Glomerular endothelial cell (primary cell): ENCODE results near the gene GLUL. TPM values are rescaled to one million over a fixed set of nuclear protein-coding genes. Genes with fewer than 3 reads are reported as not detected.

Source experiments
- DNase-seq: peaks from one replicate; pipeline ENCODE4 v3.0.0-alpha.2; 2011; ENCODE audit warnings: low read depth, low spot score; ENCODE audit errors: extremely low read depth
- total RNA-seq: library from RNA; depleted of rRNA; stranded (reverse); fragments of >200 nt; gene quantifications from 2 replicates; pipeline ENCODE4 v1.2.3, GENCODE V29; 2015

Gene GLUL
- total RNA-seq: 107 and 129 TPM in 2 replicates

DNA sequence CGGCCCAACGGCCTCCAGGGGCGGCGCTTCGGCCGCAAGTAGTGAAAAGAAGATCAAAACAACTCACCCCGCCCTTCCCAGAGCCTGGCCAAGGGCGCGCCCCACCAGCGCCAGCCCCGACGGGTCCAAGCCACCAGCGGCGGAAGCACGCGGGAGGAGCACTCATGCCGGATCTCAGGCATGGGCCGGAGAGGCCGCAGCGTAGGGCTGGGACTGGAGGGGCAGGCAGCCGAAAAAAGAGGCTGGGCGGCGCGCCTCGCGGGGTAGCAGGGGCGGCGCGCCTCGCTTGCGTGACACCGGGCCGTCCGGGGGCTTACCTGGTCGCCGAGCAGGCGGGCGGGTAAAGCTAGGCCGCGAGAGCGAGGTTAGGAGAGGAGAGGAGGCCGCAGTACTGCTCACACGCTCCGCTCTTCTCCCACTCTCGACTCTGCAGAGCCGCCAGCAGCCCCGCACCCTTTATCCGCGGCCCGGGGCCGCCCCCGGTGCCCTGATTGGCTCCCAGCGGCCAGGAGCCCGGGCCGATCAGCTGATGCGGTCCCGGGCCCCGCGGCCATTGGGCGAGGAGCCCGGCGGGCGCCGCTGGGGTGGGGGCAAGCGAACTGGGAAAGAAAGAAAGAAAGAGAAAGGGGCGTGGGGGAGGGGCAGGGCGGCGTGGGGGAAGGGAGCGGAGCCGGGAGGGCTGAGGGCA, at the start of gene GLUL:
Gene GLUL (minus strand): TSS at position 429 of the 688 bp plus-strand sequence. CDS start 3,053 bp downstream, outside the sequence.
- no peak for DNase-seq

DNA sequence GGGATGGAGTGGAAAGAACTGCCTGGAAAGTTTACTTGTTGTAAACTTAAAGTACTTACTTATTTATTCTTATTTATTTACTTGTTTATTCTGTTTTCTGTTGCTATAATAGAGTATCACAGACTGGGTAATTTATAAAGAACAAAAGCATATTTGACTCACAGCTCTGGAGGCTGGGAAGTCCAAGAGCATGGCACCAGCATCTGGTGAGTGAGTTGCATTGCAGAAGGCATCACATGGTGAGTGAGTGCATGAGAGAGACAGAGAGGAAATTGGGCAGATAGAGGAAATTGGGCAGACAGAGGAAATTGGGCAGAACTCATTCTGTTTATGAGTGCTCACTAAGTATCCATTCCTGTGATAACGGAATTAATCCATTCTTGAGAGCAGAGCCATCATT, 46.7 kb upstream of the GLUL start:
- DNase-seq: no peak

DNA sequence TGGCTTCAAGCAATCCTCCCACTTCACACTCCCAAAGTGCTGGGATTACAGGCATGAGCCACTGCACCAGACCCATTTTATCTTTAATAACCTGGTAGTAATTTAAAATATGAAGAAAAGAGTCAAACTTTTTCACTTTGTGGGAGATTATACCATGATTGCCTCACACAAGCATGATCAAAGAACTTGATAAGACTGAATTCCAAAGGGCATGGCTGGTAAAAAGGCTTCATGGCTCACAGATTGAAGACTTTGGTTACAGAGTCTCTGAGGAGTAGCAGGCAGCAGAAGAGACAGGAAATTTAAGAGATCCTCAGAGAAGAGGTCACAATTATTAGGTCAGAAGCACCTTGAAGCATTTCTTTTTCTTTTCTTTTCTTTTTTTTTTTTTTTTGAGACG, 42.0 kb upstream of the GLUL start:
- no peak for DNase-seq

DNA sequence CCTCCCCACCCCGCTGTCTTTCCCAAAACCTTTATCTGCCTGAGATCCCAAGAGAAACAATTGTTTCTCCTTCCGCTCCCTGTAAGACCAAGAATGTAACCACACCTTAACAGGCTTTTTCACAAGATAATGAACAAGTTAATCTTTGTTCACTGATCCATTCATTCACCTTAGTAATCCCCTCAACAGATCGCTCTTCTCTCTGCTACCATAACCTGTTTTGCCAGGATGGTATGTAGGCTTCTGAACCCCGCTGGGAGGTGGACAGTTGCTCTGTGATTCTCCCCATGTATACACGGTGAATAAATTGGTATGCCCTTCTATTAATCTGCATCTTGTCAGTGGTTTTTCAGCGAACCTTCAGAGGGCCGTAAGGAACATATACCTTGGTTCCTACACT, 39.7 kb upstream of the GLUL start:
- no peak for DNase-seq

DNA sequence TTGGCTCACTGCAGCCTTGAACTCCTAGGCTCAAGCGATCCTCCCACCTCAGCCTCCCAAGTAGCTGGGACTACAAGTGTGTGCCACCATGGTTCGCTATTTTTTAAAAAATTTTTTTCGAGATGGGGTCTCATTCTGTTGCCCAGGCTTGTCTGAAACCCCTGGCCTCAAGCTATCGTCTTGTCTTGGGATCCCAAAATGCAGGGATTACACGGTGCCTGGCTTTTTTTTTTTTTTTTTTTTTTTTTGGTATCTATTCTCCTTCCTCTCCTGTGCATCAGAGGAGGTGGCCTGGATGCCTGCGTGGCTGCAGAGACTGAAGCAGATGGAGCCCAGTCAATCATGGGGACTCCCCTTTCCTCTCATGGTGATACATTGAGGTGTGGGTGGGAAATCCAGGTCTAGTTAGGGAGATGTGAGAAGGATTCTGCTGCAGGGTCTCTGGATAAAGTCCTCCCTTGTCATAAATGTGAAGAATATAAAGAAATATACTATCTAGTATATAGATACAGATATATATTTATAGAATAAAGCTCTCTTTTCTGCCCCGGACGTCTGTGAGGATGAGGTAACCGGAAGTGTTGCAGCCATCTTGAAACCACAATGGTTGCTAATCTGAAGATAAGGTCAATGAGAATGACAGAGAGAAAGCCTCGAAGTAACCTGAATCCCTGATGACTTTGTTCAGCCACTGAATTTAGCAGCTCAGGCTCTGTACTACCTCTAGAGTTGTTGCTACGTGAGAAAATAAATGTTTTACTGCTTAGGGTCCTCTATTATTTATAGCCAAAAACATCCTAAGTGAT, 38.9 kb upstream of the GLUL start:
- no peak for DNase-seq

DNA sequence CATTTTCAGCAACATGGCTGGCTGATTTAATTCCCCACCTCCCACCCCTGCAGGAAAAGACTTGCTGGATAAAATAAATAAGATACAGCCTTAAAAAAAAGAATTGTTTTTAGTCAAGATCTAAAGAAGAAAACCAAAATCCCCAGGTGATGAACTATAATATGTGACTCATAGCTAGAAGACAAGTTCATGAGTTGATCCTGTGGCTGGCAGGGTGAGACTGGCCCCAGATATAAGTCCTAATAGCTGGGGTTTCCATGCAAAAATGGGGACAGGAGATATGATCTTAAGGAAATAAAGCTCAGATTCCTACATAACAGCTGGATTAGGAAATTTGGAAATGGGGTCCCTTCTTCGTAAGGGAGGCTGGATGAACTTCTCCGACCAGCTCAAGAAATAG, 36.5 kb upstream of the GLUL start:
- DNase-seq: no peak

DNA sequence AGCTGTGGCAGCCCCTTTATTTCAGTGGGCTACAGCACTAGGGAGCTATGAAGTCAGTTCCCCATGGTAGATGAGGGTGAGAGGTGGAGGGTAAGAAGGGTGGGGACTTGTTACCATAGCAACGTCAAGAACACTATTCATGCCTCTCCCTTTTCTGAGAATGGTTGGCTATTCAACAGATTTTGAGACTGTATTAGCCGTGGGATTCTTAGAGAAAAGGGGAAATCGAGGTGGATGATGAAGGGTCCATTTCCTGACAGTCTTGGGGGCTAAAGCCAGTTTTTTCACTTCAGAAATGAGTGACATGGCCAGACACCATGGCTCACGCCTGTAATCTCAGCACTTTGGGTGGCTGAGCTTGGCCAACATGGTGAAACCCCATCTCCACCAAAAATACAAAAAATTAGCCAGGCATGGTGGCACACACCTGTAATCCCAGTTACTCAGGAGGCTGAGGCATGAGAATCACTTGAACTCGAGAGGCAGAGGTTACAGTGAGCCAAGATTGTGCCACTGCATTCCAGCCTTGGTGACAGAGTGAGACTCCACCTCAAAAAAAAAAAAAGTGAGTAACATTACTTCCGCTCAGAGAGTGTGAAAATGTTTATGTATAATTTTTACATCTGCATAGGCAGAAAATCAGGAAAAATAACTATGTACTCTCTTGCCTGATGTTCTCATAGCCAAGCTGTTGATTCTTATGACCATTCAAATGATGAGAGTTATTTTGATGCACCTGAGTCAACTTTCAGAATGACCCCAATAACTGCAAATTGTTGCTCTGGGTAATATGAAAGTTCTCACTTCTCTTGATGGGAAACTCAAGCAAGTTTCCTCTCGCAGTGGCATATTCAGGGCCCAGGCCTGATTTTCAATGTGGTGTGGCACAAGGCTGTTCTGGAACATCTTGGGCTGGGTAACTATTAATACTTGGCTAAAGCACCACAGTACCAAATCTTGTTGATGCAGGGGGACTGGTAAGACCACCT, 35.1 kb upstream of the GLUL start:
- no peak for DNase-seq

DNA sequence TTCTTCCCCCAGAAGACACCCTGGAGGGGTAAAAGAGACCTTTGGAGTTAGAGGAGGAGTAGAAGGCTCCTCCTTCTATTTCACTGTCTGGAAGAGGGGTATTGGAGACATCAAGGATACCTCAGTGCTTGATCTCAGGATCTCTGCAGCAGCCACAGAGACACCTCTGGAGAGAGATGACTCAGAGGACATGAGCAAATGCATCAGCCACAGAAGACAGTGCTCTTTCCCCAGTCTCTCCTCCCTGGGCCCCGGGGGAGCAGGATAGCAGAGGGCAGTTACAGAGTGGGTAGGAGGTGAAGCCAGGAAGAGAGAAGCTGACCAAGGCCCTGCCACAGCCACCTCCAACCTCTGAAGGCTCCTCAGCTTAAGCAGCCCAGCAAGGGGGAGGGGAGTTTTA, 24.2 kb upstream of the GLUL start:
- DNase-seq: no peak

DNA sequence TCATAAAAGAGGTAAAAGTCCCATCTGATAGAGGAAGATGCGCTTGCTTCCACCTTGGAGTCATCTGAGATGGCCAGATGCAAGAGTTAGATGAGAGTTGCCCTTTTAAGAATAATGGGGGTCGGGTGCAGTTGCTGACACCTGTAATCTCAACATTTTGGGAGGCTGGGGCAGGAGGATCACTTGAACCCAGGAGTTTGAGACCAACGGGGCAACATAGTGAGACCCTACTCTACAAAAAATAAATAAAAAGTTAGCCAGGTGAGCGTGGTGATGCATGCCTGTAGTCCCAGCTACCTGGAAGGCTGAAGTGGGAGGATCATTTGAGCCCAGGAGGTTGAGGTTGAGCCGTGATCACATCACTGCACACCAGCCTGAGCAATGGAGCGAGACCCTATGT, 22.4 kb upstream of the GLUL start:
- no peak for DNase-seq

DNA sequence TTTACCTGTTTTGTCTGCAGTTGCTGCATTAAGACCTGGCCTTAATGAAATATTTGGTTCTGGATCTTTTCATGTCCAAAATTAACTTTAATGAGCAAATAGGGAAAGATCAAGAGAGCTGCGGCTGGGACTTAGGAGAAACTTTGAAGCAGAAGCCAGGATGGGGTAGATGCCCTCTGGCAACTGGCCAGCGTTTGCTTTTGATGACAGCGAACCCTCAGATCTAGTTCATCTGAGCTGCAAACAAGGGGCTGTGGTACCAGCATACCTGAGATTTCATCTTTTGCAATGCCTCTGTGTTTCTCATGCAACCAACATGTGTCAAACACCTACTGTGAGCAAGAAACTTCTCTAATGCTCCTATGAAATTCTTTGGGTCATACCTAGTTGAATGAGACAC, 21.9 kb upstream of the GLUL start:
- no peak for DNase-seq

DNA sequence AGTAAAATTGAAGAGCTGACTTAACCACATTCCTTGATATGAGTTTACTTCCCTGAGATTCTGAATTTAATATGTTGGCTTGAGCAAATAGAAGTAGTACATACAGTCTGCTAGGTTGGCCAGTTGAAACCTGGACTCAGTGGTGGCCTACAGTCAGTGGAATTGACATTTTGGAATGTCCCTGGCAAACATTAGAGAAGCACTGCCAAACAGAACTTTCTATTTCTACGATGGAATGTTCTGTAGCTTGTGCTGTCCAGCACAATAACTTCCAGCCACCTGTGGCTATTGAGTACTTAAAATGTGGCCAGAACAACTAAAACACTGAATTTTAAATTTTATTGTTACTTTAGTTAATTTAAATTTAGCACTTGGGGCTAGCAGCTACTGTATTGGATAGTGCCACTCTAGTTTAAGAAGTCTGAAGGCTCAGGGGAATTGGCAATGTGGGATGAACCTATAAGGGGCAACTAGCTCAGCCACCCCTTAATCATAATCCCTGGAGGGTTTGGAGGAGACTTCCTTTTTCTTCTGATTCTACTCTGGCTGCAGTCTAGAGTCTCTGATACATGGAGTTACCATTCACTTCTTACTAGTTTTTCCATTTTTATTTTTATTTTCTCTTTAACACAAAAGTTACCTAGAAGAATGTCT, 19.2 kb upstream of the GLUL start:
- DNase-seq: no peak

DNA sequence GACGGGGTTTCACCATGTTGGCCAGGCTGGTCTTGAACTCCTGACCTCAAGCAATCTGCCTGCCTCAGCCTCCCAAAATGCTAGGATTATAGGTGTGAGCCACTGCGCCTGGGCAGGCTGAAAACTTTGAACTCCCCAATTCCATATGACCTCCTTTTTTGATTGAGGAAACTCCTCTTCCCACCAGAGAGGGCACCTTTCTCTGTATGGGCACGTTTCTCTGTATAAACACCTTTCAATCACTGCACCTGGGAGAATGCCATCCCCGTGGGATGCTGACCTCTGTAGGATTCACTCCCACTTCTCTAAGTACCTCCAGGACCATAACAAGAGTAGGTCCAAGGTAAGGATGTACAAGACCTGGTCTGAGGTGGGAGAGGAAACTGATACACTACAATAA, 18.5 kb upstream of the GLUL start:
- DNase-seq: no peak

DNA sequence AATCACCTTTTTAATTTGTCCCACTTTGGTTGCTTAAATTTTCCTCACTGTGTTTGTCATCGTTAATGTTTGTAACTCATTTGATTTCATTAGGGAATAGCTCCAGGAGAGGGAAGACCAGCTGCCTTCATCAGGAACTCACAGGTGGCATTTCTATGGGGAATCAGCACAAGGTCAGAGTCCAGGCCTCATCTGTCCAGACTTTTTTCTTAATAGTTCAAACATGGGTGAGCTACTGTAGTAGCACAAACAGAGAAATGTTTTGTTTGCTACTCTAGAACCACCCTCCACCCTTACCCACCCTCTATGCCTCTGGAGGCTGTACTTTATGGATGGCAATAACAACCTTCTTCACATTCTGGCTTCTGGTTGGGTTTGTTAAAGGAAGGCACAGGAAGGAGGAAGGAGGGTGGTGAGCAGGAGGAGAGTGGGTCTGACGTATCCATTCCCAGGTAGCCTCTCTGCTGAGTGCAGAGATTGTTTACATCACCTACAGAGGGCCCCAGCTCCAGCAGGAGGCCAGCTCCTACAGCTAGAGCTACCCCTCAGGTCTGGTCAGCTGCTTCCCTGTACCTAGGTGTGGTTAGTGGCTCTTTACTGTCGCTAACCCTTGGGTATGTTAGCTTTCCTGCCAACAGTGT, 17.0 kb upstream of the GLUL start:
- DNase-seq: no peak

DNA sequence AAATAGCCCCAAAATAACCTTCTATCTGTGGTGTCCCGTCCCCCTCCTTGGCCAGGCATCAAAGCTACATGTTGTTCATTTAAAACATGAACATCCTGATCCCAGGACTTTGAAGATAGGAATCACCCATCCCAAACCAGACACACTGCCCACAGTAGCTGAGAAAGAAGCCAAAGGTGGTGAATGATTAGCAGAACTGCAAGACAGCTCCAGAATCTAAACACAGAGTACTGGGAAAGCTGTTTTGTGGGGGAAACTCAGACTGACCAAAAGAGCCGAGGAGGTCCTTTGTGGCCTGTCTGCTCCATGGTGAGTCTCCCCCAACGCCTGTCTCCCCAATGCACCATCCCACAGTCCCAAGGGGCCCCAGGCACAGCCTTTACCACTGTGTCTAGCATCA, 16.1 kb upstream of the GLUL start:
- DNase-seq: no peak

DNA sequence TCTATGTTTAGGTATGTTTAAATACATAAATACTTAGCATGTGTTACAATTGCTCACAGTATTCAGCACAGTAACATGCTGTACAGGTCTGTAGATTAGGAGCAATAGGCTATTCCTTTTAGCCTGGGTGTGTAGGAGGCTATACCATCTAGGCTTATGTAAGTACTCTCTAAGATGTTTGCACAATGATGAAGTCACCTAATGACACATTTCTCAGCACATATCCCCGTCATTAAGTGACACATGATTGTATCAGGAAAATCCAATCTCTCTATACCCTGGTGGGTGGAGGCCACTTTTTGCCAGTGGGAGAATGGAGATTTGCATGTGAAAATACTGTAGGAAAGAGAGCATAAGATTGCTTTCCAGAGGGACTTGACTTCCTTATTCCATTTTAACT, 14.4 kb upstream of the GLUL start:
- DNase-seq: no peak

DNA sequence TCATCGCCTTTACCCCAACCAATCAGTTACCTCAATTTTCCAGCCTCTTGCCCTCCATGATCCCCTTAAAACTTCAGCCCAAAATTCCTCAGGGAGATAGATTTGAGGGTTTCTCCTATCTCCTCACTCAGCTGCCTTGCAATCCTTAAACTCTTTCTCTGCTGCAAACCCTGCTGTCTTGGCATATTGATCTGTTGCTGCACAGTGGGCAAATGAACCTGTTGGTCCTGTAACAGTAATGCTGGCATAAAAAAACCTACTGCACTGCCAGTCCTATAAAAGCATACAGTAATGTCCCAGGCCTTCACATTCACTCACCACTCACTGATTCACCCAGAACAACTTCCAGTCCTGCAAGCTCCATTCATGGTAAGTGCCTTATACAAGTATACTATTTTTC, 14.0 kb upstream of the GLUL start:
- no peak for DNase-seq

DNA sequence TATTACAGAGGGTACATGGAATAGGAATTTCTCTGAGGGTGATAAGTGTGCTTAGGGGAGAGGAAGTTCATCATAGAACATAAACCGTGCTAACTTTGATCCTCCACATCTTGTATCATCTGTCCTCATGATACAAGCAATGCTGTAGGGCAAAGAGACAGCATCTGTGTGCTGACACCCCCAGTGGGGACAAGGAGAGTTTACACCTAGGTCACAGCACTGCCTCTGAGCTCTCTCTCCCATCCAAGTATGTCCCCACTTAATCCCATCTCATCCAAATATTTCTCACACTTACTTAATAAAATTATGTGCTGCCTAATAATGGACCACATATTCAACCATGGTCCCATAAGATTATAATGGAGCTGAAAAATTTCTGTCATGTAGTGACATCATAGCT, 13.2 kb upstream of the GLUL start:
- DNase-seq: no peak

DNA sequence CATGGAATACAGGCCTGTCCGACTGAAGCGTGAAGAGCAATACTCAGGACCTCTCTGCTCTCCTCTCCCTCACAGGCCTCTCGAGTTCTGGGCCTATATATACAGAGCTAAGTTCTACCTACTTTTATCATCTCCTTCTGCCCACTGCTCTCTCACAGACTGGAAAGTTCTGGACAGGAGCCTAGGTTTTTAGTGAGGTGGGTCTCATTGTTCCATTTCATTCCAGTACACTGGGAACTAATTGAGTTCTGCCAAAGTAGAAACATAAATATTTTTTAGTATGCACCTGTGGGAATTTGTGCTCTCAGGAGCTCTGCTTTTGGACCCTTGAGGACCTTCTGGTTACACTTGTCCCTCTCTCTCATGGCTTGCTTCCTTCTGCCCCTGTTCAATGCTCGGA, 9.0 kb upstream of the GLUL start, which contains the start of gene TEDDM1:
Gene TEDDM1 (minus strand): TSS at position 101 of the 400 bp plus-strand sequence. CDS start 182 bp downstream, outside the sequence.
- DNase-seq: no peak

DNA sequence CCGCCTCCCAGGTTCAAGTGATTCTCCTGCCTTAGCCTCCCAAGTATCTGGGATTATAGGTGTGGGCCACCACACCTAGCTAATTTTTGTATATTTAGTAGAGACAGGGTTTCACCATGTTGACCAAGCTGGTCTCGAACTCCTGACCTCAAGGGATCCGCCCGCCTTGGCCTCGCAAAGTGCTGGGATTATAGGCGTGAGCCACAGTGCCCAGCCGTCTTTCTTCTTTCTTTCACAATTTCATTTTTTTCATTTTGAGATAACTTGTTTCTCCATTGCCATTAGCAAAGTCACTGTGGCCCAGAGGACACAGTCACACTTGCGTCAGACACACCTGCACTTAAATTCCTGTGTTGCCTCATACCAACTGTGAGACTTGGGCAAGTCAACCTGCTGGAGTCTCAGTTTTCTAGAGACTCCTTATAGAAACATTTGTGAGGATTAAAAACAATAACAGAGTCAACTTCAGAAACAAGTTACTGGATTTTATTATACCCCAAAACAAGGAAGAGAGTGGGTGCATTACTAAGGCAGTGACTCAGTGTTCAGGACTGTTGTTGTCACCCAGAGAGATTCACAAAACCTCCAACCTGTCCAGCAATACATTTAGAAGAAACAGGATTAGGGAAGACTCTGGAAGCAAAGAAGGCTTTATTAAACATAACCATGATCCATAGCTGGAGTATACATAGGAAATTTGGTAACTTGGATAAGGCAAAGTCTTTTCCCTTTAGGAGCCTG, 6.2 kb upstream of the GLUL start:
- DNase-seq: no peak
